Measurements from ENCODE around the gene GULP1.

Gene GULP1

DNA sequence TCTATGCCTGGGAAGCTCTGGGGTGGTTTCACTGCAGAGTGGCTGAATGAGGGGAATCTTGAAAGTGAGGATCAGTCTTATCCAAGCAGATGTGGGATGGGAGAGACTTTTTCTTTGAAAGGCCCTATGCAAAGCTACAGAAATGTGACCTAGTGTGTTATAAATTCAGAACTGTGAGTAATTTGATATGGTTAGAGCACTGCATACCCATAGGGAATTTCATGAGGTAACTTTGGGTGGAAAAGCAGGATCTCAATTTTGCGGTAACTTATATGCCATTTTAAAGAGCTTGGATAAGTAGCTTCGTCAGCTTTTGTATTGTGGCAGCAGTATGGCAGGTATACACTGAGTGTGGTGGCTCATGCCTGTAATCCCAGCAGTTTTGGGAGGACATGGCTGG is 40.9 kb downstream of the GULP1 start:
- DNase-seq, result no peak
- no peaks in the 10 kb centered on the region for H3K27me3 ChIP-seq
- H3K27ac ChIP-seq, result no peak overlapping the region
- intact Hi-C loops (cut with DNase I; ENCODE audit: low total_unique reads), result no loop called here
- TF ChIP-seq, protein P1, sequence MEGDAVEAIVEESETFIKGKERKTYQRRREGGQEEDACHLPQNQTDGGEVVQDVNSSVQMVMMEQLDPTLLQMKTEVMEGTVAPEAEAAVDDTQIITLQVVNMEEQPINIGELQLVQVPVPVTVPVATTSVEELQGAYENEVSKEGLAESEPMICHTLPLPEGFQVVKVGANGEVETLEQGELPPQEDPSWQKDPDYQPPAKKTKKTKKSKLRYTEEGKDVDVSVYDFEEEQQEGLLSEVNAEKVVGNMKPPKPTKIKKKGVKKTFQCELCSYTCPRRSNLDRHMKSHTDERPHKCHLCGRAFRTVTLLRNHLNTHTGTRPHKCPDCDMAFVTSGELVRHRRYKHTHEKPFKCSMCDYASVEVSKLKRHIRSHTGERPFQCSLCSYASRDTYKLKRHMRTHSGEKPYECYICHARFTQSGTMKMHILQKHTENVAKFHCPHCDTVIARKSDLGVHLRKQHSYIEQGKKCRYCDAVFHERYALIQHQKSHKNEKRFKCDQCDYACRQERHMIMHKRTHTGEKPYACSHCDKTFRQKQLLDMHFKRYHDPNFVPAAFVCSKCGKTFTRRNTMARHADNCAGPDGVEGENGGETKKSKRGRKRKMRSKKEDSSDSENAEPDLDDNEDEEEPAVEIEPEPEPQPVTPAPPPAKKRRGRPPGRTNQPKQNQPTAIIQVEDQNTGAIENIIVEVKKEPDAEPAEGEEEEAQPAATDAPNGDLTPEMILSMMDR (IDR thresholded peaks at IDR 0.05), result no peak
- H3K9me3 ChIP-seq, result no peaks in the 10 kb centered on the region
- no peaks in the 10 kb centered on the region for H3K36me3 ChIP-seq
- H3K4me1 ChIP-seq, result peaks cover 0 to 35% (median 3%) of the 10 kb centered on the region in 4 donors
- H3K4me3 ChIP-seq, result no peak overlapping the region

DNA sequence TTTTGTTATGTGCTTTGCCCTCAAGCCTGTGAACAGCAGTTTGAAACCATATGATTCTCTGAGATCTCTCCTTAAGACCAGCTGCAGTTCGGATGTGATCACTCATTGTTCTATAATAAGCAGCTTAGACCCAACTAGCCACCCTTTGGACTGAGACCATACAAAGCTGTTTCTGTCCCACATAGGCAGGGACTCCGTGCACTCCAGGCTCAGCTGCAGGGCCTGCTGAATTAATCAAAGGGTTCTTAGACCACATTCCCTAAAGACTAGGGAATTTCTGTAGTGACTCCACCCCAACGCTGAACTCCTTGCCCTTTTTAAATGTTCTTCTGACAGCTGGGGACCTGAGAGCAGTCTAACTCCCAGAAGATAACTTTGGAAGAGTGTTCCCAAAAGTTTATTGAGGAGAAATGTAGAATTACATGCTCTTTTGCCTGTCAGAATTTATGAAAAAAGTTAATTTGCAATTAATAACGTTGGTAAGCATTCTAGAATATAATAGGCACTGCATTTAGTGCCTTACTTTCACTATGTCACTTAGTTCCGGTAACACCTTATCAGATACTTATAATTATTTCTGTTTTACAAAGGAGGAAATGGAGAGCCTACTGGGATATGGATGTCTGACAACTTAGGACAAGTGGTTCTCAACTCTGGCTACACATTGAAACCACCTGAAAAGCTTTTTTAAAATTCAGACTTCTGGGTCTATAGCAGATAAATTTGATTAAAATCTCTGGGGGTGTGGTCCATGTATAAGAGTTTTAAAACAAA is 42.3 kb downstream of the GULP1 start:
- no peaks in the 10 kb centered on the region for H3K9me3 ChIP-seq
- TF ChIP-seq, protein P1 (IDR thresholded peaks at IDR 0.05), result no peak
- intact Hi-C loops (cut with DNase I; ENCODE audit: low total_unique reads), result no loop called here
- no peaks in the 10 kb centered on the region for H3K27me3 ChIP-seq
- peak overlapping the region; percentile 8 to 38 for H3K27ac ChIP-seq
- peaks cover 0 to 31% (median 3%) of the 10 kb centered on the region in 4 donors for H3K4me1 ChIP-seq
- no peak for DNase-seq
- H3K36me3 ChIP-seq, result no peaks in the 10 kb centered on the region
- H3K4me3 ChIP-seq, result no peak overlapping the region

DNA sequence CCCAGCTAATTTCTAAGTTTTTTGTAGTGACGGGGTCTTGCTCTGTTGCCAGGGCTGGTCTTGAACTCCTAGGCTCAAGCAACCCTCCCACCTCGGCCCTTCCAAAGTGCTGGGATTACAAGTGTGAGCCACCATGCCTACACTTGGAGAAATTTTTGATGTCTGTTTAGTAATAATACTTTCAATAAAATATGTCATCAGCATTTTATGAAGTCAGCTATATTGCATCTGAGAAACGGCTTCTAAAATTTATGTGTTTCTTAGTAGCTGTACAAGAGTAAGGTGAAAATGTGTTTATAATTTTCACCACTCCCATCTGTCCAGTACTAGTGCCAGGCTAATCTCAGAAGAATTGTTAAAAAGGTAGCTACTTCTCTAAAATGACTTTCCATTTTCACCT is 46.8 kb downstream of the GULP1 start:
- TF ChIP-seq, protein P1 (IDR thresholded peaks at IDR 0.05), result no peak
- intact Hi-C loops (cut with DNase I; ENCODE audit: low total_unique reads), result no loop called here
- Histone ChIP-seq H3K4me1 (peaks cover 0 to 13% (median 2%) of the 10 kb centered on the region in 4 donors), H3K27ac (no peak overlapping the region), H3K9me3 (no peaks in the 10 kb centered on the region), H3K4me3 (no peak overlapping the region), H3K36me3 (no peaks in the 10 kb centered on the region), H3K27me3 (no peaks in the 10 kb centered on the region)
- DNase-seq, result no peak

DNA sequence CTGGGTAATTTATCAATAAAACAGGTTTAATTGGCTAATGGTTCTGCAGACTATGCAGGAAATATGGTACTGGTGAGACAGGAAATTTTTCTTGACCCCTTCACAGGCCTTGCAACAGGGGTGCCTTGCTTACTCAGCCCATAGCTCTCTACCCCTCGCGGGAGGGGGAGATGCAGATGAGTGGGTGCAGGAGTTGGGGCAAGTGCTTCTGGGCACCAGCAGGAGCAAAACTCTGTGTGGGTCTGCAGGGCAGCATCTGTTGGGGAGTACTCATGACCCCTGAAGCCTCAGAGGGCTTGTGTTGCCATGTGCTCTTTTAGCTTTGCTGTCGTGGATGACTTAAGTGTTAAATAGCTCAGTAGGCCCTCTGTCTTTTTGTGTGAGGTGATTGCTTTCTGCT is 48.6 kb downstream of the GULP1 start:
- TF ChIP-seq, protein P1 (IDR thresholded peaks at IDR 0.05), result no peak

DNA sequence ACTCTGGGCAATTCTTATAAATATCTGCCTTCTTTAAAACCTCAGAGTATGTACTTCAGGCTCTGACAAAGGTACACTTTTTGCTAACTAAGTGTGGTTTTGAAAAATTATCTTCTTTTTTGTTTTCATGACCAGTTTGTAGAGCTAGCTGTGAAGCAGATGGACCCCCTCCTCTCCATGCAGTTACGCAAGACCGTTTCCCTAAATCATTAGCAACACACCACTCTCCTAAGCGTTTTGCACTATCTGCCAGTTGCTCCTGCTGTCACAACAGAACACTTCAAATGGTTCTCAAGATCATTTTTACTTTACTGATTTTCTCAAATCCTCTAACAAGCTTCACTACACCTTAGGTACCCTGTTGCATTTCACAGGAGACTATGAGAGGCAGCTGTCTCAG is 53.3 kb downstream of the GULP1 start:
- no peak overlapping the region for H3K27ac ChIP-seq
- TF ChIP-seq, protein P1 (IDR thresholded peaks at IDR 0.05), result no peak
- H3K27me3 ChIP-seq, result no peaks in the 10 kb centered on the region
- no peak overlapping the region for H3K4me3 ChIP-seq
- DNase-seq, result no peak
- peaks cover 0 to 12% (median 0%) of the 10 kb centered on the region in 4 donors for H3K4me1 ChIP-seq
- no peaks in the 10 kb centered on the region for H3K36me3 ChIP-seq
- intact Hi-C loops (cut with DNase I; ENCODE audit: low total_unique reads), result no loop called here
- no peaks in the 10 kb centered on the region for H3K9me3 ChIP-seq

More for the DNA sequence above, 48.6 kb downstream of the GULP1 start:
- Histone ChIP-seq H3K4me3 (no peak overlapping the region), H3K27me3 (no peaks in the 10 kb centered on the region), H3K9me3 (no peaks in the 10 kb centered on the region), H3K4me1 (peaks cover 0 to 4% (median 0%) of the 10 kb centered on the region in 4 donors), H3K27ac (no peak overlapping the region), H3K36me3 (no peaks in the 10 kb centered on the region)
- intact Hi-C loops (cut with DNase I; ENCODE audit: low total_unique reads), result no loop called here
- DNase-seq, result no peak

Data from tibial artery (tissue), 4 donors.